A549 (cell line): ENCODE results near the gene SINHCAF. TPM values are rescaled to one million over a fixed set of nuclear protein-coding genes. Genes with fewer than 3 reads are reported as not detected.
"Not testable (repeated sequence)": the region's sequence is repeated elsewhere in the genome, so short reads cannot be mapped to it uniquely, and the experiment has no call there.

ENCODE experiments used
- ATAC-seq, 2 experiments: fragments of 200-7000 bp in 1 of 2; fragments of >200 bp in 1 of 2; cut with Nextera tagmentation in 1 of 2; cut with Tn5 transposase in 1 of 2; 3 replicates each; pipeline versions ENCODE4 v1.8.0 to v1.9.1; 2018 to 2020; ENCODE audit warnings: mild to moderate bottlenecking in 1 of 2, moderate library complexity in 1 of 2
- CTCF ChIA-PET: fragments of 300-600 bp; sonication (Branson Sonifier 250); formaldehyde crosslinking; extraction: SDS; loops from one replicate; lab custom pipeline; 2021; ENCODE audit warnings: antibody characterized with exemption, inconsistent platforms; lab: Yijun Ruan, JAX
- POLR2A ChIA-PET: fragments of 350-600 bp; formaldehyde crosslinking; extraction: SDS; loops from one replicate; lab custom pipeline; 2021; ENCODE audit warnings: antibody characterized with exemption, inconsistent platforms; lab: Yijun Ruan, JAX
- DNase-seq, 2 experiments: peaks; one replicate each; pipeline versions ENCODE4 v3.0.0 to v3.0.0-alpha.2; 2011 to 2016; ENCODE audit warnings: low read depth in 1 of 2, low spot score in 1 of 2
- FAIRE-seq: peaks from 2 replicates; lab custom pipeline; 2011; peaks lifted over from hg19 to GRCh38; lab: Jason Lieb, UNC
- H3K27ac ChIP-seq, 2 experiments: fragments of >200 bp; sonication (Bioruptor Twin); formaldehyde crosslinking; 3 replicates each; pipeline ENCODE4 v1.5.1; 2016 to 2017
- H3K4me1 ChIP-seq: fragments of >200 bp; sonication (Bioruptor Twin); formaldehyde crosslinking; 3 replicates; pipeline ENCODE4 v1.6.1; 2016
- H3K4me2 ChIP-seq: fragments of >200 bp; sonication (Bioruptor Twin); formaldehyde crosslinking; 3 replicates; pipeline ENCODE4 v1.6.1; 2016
- H3K4me3 ChIP-seq: fragments of >200 bp; sonication (Bioruptor Twin); formaldehyde crosslinking; 3 replicates; pipeline ENCODE4 v1.5.1; 2016
- H3K9me3 ChIP-seq: fragments of >200 bp; sonication (Bioruptor Twin); formaldehyde crosslinking; 3 replicates; pipeline ENCODE4 v1.6.1; 2016
- BCL3 ChIP-seq: fragments of >200 bp; sonication (Bioruptor Twin); formaldehyde crosslinking; IDR thresholded peaks from 3 replicates; pipeline ENCODE4 v1.6.1; 2016
- BHLHE40 ChIP-seq: IDR thresholded peaks from 2 replicates; pipeline ENCODE4 v1.6.1; 2012; ENCODE audit warnings: low read depth, low read length, inconsistent platforms
- E2F6 ChIP-seq: IDR thresholded peaks from 2 replicates; pipeline ENCODE4 v1.6.1; 2012; ENCODE audit warnings: low read depth, borderline replicate concordance
- FOSL2 ChIP-seq, 2 experiments: fragments of 450-650 bp in 1 of 2; fragments of >200 bp in 1 of 2; sonication (Bioruptor Twin) in 1 of 2; formaldehyde crosslinking; IDR thresholded peaks; 2 replicates each; pipeline versions ENCODE4 v1.5.0 to v1.6.1; 2016 to 2020; ENCODE audit warnings: mild to moderate bottlenecking in 1 of 2, moderate library complexity in 1 of 2
- GATA3 ChIP-seq: IDR thresholded peaks from 2 replicates; pipeline ENCODE4 v1.6.1; 2012; ENCODE audit warnings: borderline replicate concordance
- JUN ChIP-seq, 2 experiments: fragments of >200 bp; sonication (Bioruptor Twin); formaldehyde crosslinking; IDR thresholded peaks; 2 replicates in 1 of 2; 3 replicates in 1 of 2; pipeline ENCODE4 v1.6.1; 2016 to 2017
- KDM5A ChIP-seq: fragments of 200-600 bp; sonication (generic); IDR thresholded peaks from 2 replicates; pipeline ENCODE4 v1.6.1; 2016; ENCODE audit warnings: antibody characterized with exemption, mild to moderate bottlenecking
- MAX ChIP-seq: IDR thresholded peaks from 2 replicates; pipeline ENCODE4 v1.6.1; 2012
- PHF8 ChIP-seq: fragments of 200-600 bp; sonication (generic); IDR thresholded peaks from 2 replicates; pipeline ENCODE4 v1.6.1; 2016; ENCODE audit warnings: low read depth, mild to moderate bottlenecking, antibody characterized with exemption, moderate library complexity, borderline replicate concordance
- POLR2A ChIP-seq: IDR thresholded peaks from 2 replicates; pipeline ENCODE4 v1.6.1; 2012; ENCODE audit warnings: mild to moderate bottlenecking, low read length
- RFX5 ChIP-seq: fragments of 450-650 bp; IDR thresholded peaks from 2 replicates; pipeline ENCODE4 v1.7.1; 2014; ENCODE audit warnings: antibody characterized with exemption, mild to moderate bottlenecking, moderate library complexity
- ZFP36 ChIP-seq: fragments of 450-650 bp; IDR thresholded peaks from 2 replicates; pipeline ENCODE4 v1.6.1; 2014; ENCODE audit warnings: borderline replicate concordance; ENCODE audit not compliant: partially characterized antibody
- WGBS: methylation state at CpG from one replicate; pipeline ENCODE4 v1.1.6; 2017; ENCODE audit errors: missing lambda C conversion rate; 5-methylcytosine and 5-hydroxymethylcytosine counted together
- polyA minus RNA-seq: library from RNA; depleted of rRNA, polyadenylated mRNA; stranded (reverse); fragments of >200 nt; gene quantifications from 2 replicates; pipeline ENCODE4 v1.2.3, GENCODE V29; 2011; rRNA and poly(A)+ RNA removed
- polyA plus RNA-seq, 4 experiments: library from polyadenylated mRNA; depleted of rRNA in 3 of 4; stranded (reverse); fragments of >200 nt; fragmentation: RNase III in 1 of 4; extraction: RNeasy Plus Mini Kit Qiagen cat#74134 plus additional on column Dnase treatment in 1 of 4; gene quantifications; 2 replicates in 3 of 4; 3 replicates in 1 of 4; pipeline ENCODE4 v1.2.3, GENCODE V29; 2011 to 2017
- TF ChIP-seq, protein P1 (sequence below): fragments of 250-450 bp; sonication (Bioruptor Pico); IDR thresholded peaks from 2 replicates; pipeline ENCODE4 v1.5.0; 2021; ENCODE audit warnings: mild to moderate bottlenecking, moderate library complexity, borderline replicate concordance
- TF ChIP-seq, protein P2 (sequence below): fragments of 150-350 bp; IDR thresholded peaks from 2 replicates; pipeline ENCODE4 v1.6.1; 2014; ENCODE audit warnings: low read depth, mild to moderate bottlenecking, low read length

Gene SINHCAF, protein sequence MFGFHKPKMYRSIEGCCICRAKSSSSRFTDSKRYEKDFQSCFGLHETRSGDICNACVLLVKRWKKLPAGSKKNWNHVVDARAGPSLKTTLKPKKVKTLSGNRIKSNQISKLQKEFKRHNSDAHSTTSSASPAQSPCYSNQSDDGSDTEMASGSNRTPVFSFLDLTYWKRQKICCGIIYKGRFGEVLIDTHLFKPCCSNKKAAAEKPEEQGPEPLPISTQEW
- polyA plus RNA-seq (2011; rRNA removed), result 81.8 and 106 TPM in 2 replicates
- polyA plus RNA-seq (2012; cell fraction: cytosol; rRNA removed), result 17.5 and 19.7 TPM in 2 replicates
- 8.7 and 14.1 TPM in 2 replicates for polyA plus RNA-seq (2012; cell fraction: nucleus; rRNA removed)
- 38.5 to 39.4 TPM (median 38.8 TPM) in 3 replicates for polyA plus RNA-seq (2017; fragmentation: RNase III; extraction: RNeasy Plus Mini Kit Qiagen cat#74134 plus additional on column Dnase treatment)
- polyA minus RNA-seq, result 26.9 and 34.8 TPM in 2 replicates

DNA sequence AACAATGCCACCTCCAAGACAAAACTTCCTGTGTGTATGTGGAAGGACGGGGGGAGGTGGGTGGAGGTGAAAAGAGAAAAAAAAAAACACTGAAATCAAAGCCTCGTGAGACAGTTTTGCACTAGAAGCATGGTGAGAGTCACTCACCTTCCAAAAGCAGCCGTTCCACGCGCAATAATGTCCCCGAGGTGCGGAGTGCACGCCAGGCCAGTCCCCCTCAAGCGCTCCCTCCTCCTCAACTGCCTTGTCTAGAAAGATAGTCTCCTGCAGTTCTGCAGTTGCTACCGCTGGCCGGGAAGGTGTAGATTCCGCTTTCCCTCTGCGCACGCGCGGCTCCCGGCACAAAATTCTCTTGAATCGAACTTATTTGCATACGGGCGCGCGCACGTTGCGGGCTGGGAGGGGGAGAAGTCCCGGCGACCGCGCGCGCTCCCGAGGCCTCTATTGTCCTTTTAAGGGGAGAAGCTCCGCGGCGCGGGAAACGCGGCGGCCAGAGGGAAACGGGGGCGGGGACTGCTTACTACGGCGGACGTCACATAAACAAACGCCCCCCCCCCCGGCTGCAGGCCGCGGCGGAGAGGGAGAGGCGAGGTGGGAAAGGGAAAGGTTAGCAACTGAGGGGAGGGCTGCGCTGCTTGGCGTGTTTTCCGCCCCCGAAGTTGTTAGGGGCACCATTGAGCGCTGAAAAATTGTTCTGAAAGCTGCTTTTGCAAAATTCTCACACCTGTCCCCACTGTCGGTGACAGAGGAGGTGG, at the start of gene SINHCAF:
Gene SINHCAF, minus strand, starts transcription at position 274 of the 755 bp plus-strand sequence. CDS start 27,946 bp downstream, outside the sequence.
- peak; percentile 91 to 99 for DNase-seq
- ATAC-seq, result peak; percentile 72 to 84
- Histone ChIP-seq H3K4me1 (peaks cover 26% of the 10 kb centered on the region), H3K4me3 (peak within 1 kb of the TSS; percentile 86), H3K4me2 (peak within 1 kb of the TSS; percentile 86), H3K27ac (peak within 1 kb of the TSS; percentile 88 to 97), H3K9me3 (no peaks in the 10 kb centered on the region)
- peak; percentile 62; the same call in 1 of the 2 replicates for TF ChIP-seq PHF8
- TF ChIP-seq BHLHE40, result no peak
- no peak for TF ChIP-seq KDM5A
- TF ChIP-seq RFX5, result peak; percentile 83
- TF ChIP-seq GATA3, result no peak
- peak; percentile 17 for TF ChIP-seq ZFP36
- peak; percentile 30; the same call in 1 of the 2 replicates for TF ChIP-seq MAX
- 0 out of 3 replicates have a peak, but pooled peaks have one; percentile 72 for TF ChIP-seq BCL3
- TF ChIP-seq, protein P1, sequence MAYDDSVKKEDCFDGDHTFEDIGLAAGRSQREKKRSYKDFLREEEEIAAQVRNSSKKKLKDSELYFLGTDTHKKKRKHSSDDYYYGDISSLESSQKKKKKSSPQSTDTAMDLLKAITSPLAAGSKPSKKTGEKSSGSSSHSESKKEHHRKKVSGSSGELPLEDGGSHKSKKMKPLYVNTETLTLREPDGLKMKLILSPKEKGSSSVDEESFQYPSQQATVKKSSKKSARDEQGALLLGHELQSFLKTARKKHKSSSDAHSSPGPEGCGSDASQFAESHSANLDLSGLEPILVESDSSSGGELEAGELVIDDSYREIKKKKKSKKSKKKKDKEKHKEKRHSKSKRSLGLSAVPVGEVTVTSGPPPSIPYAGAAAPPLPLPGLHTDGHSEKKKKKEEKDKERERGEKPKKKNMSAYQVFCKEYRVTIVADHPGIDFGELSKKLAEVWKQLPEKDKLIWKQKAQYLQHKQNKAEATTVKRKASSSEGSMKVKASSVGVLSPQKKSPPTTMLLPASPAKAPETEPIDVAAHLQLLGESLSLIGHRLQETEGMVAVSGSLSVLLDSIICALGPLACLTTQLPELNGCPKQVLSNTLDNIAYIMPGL, result no peak
- TF ChIP-seq JUN (IDR thresholded peaks at IDR 0.05), result peak in 1 of 2 experiments; percentile 77; a peak in 3 of 5 replicates
- peak; percentile 94 for TF ChIP-seq POLR2A
- TF ChIP-seq, protein P2, sequence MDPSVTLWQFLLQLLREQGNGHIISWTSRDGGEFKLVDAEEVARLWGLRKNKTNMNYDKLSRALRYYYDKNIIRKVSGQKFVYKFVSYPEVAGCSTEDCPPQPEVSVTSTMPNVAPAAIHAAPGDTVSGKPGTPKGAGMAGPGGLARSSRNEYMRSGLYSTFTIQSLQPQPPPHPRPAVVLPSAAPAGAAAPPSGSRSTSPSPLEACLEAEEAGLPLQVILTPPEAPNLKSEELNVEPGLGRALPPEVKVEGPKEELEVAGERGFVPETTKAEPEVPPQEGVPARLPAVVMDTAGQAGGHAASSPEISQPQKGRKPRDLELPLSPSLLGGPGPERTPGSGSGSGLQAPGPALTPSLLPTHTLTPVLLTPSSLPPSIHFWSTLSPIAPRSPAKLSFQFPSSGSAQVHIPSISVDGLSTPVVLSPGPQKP, result no peak
- no peak for TF ChIP-seq FOSL2 (IDR thresholded peaks at IDR 0.05)
- no peak for TF ChIP-seq FOSL2 (CRISPR knock-in tag; IDR thresholded peaks at IDR 0.05)
- TF ChIP-seq E2F6, result peak; percentile 87
- ChIA-PET CTCF (interaction anchor here (0.9 kb wide), 1 partner anchor 26 kb away, joined by 3 read pairs; no protein-coding TSS in a partner anchor), POLR2A (interaction anchor here (0.6 to 1.2 kb wide), 13 partner anchors 8 to 423 kb away, joined by 3 to 11 read pairs (median 4); no protein-coding TSS in a partner anchor)
- 1% methylated on average over 55 of the region's 55 CpGs for WGBS
- FAIRE-seq, result no peak

- FAIRE-seq, DNase-seq, ATAC-seq, H3K4me3 ChIP-seq, H3K9me3 ChIP-seq, POLR2A ChIA-PET, H3K4me2 ChIP-seq, H3K4me1 ChIP-seq, H3K27ac ChIP-seq: not testable (repeated sequence)
- 69% methylated on average over 6 of the region's 6 CpGs for WGBS
- CTCF ChIA-PET, result interaction anchor here (0.6 kb wide), 2 partner anchors 643 to 1955 kb away, joined by 3 read pairs; no protein-coding TSS in a partner anchor
These were observed 49.5 kb upstream of the SINHCAF start for GRCh38 chr12:31375422-31375821.
